ENCODE data around the gene MFRP. TPM values are rescaled to one million over a fixed set of nuclear protein-coding genes. Genes with fewer than 3 reads are reported as not detected.

The MFRP gene
- total and polyA plus RNA-seq, 9 of the 15 experiments (the other 6 are each of a cell fraction or from before 2014, with no cell fraction given) = not detected

- no peak for TF ChIP-seq GTF2E2 (tag; IDR thresholded peaks at IDR 0.05)
- TF ChIP-seq RBM14 (IDR thresholded peaks at IDR 0.05; ENCODE audit: borderline replicate concordance, insufficient read depth, low read depth, low read length) = no peak
- no peak for TF ChIP-seq NR2F6 (CRISPR knock-in tag; IDR thresholded peaks at IDR 0.05)
- TF ChIP-seq CBX2 (IDR thresholded peaks at IDR 0.05; ENCODE audit: insufficient read depth, low read length, poor library complexity, severe bottlenecking) = no peak
- TF ChIP-seq SMAD1 (IDR thresholded peaks at IDR 0.05; ENCODE audit: low read depth, low read length, partially characterized antibody) = no peak
- no peak for TF ChIP-seq BACH1 (tag; IDR thresholded peaks at IDR 0.05)
- TF ChIP-seq, protein P1, sequence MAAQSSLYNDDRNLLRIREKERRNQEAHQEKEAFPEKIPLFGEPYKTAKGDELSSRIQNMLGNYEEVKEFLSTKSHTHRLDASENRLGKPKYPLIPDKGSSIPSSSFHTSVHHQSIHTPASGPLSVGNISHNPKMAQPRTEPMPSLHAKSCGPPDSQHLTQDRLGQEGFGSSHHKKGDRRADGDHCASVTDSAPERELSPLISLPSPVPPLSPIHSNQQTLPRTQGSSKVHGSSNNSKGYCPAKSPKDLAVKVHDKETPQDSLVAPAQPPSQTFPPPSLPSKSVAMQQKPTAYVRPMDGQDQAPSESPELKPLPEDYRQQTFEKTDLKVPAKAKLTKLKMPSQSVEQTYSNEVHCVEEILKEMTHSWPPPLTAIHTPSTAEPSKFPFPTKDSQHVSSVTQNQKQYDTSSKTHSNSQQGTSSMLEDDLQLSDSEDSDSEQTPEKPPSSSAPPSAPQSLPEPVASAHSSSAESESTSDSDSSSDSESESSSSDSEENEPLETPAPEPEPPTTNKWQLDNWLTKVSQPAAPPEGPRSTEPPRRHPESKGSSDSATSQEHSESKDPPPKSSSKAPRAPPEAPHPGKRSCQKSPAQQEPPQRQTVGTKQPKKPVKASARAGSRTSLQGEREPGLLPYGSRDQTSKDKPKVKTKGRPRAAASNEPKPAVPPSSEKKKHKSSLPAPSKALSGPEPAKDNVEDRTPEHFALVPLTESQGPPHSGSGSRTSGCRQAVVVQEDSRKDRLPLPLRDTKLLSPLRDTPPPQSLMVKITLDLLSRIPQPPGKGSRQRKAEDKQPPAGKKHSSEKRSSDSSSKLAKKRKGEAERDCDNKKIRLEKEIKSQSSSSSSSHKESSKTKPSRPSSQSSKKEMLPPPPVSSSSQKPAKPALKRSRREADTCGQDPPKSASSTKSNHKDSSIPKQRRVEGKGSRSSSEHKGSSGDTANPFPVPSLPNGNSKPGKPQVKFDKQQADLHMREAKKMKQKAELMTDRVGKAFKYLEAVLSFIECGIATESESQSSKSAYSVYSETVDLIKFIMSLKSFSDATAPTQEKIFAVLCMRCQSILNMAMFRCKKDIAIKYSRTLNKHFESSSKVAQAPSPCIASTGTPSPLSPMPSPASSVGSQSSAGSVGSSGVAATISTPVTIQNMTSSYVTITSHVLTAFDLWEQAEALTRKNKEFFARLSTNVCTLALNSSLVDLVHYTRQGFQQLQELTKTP (IDR thresholded peaks at IDR 0.05; ENCODE audit: low read depth in 1 of 2, partially characterized antibody in 2 of 2) = no peak
- no peak for TF ChIP-seq NEUROD1 (IDR thresholded peaks at IDR 0.05; ENCODE audit: borderline replicate concordance, low read depth, low read length, partially characterized antibody)
- TF ChIP-seq OTX1 (CRISPR knock-in tag; IDR thresholded peaks at IDR 0.05) = no peak
- no peak for TF ChIP-seq ZBTB43 (CRISPR knock-in tag; IDR thresholded peaks at IDR 0.05)
- no peak for TF ChIP-seq RHOXF2B (CRISPR knock-in tag; conservative IDR thresholded peaks at IDR 0.05)
- TF ChIP-seq HDAC3 (IDR thresholded peaks at IDR 0.05; ENCODE audit: borderline replicate concordance, partially characterized antibody) = no peak
- TF ChIP-seq ATF6 (CRISPR knock-in tag; IDR thresholded peaks at IDR 0.05) = no peak
- TF ChIP-seq, protein P2, sequence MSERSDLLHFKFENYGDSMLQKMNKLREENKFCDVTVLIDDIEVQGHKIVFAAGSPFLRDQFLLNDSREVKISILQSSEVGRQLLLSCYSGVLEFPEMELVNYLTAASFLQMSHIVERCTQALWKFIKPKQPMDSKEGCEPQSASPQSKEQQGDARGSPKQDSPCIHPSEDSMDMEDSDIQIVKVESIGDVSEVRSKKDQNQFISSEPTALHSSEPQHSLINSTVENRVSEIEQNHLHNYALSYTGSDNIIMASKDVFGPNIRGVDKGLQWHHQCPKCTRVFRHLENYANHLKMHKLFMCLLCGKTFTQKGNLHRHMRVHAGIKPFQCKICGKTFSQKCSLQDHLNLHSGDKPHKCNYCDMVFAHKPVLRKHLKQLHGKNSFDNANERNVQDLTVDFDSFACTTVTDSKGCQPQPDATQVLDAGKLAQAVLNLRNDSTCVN (CRISPR knock-in tag; IDR thresholded peaks at IDR 0.05) = no peak
- TF ChIP-seq MLLT1 (IDR thresholded peaks at IDR 0.05) = no peak
- TF ChIP-seq FOXK1 (CRISPR knock-in tag; IDR thresholded peaks at IDR 0.05; ENCODE audit: borderline replicate concordance) = no peak
Measured at GRCh38 chr11:119378851-119379465, 32.5 kb upstream of the MFRP start (continued).

All from K562 (cell line).